Smooth muscle cell (in vitro differentiated cells): ENCODE measurements around the gene DLL4. TPM values are rescaled to one million over a fixed set of nuclear protein-coding genes. Genes with fewer than 3 reads are reported as not detected.

Source experiments
- DNase-seq: peaks from one replicate; lab custom pipeline; 2025; ENCODE audit not compliant: unreplicated experiment; lab: John Stamatoyannopoulos, UW
- H2AFZ ChIP-seq: fragments of 200-600 bp; sonication (generic); 2 replicates; pipeline ENCODE4 v1.6.0; 2016; ENCODE audit warnings: antibody characterized with exemption, low read depth, mild to moderate bottlenecking
- H3F3A ChIP-seq: fragments of 200-600 bp; sonication (generic); 2 replicates; pipeline ENCODE4 v1.6.0; 2017; ENCODE audit warnings: antibody characterized with exemption, low read depth
- H3K27ac ChIP-seq: fragments of 200-600 bp; sonication (generic); 2 replicates; pipeline ENCODE4 v1.5.1; 2016; ENCODE audit warnings: low read depth, mild to moderate bottlenecking
- H3K27me3 ChIP-seq: fragments of 200-600 bp; sonication (generic); 2 replicates; pipeline ENCODE4 v1.6.1; 2016; ENCODE audit warnings: low read depth, mild to moderate bottlenecking
- H3K36me3 ChIP-seq: fragments of 200-600 bp; sonication (generic); 2 replicates; pipeline ENCODE4 v1.5.1; 2016; ENCODE audit warnings: low read depth
- H3K4me1 ChIP-seq: fragments of 200-600 bp; sonication (generic); 2 replicates; pipeline ENCODE4 v1.5.1; 2016; ENCODE audit warnings: low read depth
- H3K4me2 ChIP-seq: fragments of 200-600 bp; sonication (generic); 2 replicates; pipeline ENCODE4 v1.6.0; 2016; ENCODE audit warnings: mild to moderate bottlenecking
- H3K4me3 ChIP-seq: fragments of 200-600 bp; sonication (generic); 2 replicates; pipeline ENCODE4 v1.5.1; 2016; ENCODE audit warnings: mild to moderate bottlenecking
- H3K79me2 ChIP-seq: fragments of 200-600 bp; sonication (generic); 2 replicates; pipeline ENCODE4 v1.6.0; 2016; ENCODE audit warnings: low read depth, mild to moderate bottlenecking
- H3K9ac ChIP-seq: fragments of 200-600 bp; sonication (generic); 2 replicates; pipeline ENCODE4 v1.6.0; 2016; ENCODE audit warnings: low read depth
- H3K9me3 ChIP-seq: fragments of 200-600 bp; sonication (generic); replicated peaks from 2 replicates; pipeline ENCODE4 v1.5.1; 2016; ENCODE audit warnings: low read depth
- H4K20me1 ChIP-seq: fragments of 200-600 bp; sonication (generic); 2 replicates; pipeline ENCODE4 v1.6.0; 2016; ENCODE audit warnings: low read depth
- CTCF ChIP-seq: fragments of 200-600 bp; sonication (generic); IDR thresholded peaks from 2 replicates; pipeline ENCODE4 v1.5.1; 2017; ENCODE audit warnings: borderline replicate concordance, mild to moderate bottlenecking, antibody characterized with exemption; ENCODE audit not compliant: insufficient read depth, poor library complexity, severe bottlenecking
- WGBS: methylation state at CpG from one replicate; pipeline ENCODE4 v1.1.7; 2016; ENCODE audit warnings: low lambda C conversion rate; 5-methylcytosine and 5-hydroxymethylcytosine counted together
- polyA plus RNA-seq: library from polyadenylated mRNA; unstranded; fragments of >200 nt; fragmentation: Nextera tagmentation; extraction: Ambion mirVana; gene quantifications from 2 replicates; pipeline ENCODE4 v1.2.1, GENCODE V29; 2016
- total RNA-seq: library from RNA; depleted of rRNA; stranded (reverse); fragments of >200 nt; gene quantifications from 2 replicates; pipeline ENCODE4 v1.2.3, GENCODE V29; 2014

The DLL4 gene
- total and polyA plus RNA-seq, 2 experiments from 2014 or later: not detected

- TF ChIP-seq CTCF: no peak
- no peak overlapping the region for H3K27ac ChIP-seq
- H3K9ac ChIP-seq: no peak overlapping the region
- no peaks in the 10 kb centered on the region for H3K36me3 ChIP-seq
- H3K4me2 ChIP-seq: no peak overlapping the region
- peaks cover 2% of the 10 kb centered on the region for H3K4me1 ChIP-seq
- no peaks in the 10 kb centered on the region for H3K79me2 ChIP-seq
- no peaks in the 10 kb centered on the region for H4K20me1 ChIP-seq
- H3K4me3 ChIP-seq: no peak overlapping the region
- H3K27me3 ChIP-seq: no peaks in the 10 kb centered on the region
- no peaks in the 10 kb centered on the region for H3F3A ChIP-seq
- no peak overlapping the region for H2AFZ ChIP-seq
- WGBS: 87% methylated on average over 13 of the region's 13 CpGs
- no peak for DNase-seq
- no peaks in the 10 kb centered on the region for H3K9me3 ChIP-seq
Observed at GRCh38 chr15:40964634-40965033, 35.5 kb downstream of the DLL4 start.

GRCh38 chr15:40968290-40969085 is 39.3 kb downstream of the DLL4 start:
- no peaks in the 10 kb centered on the region for H3F3A ChIP-seq
- H3K27me3 ChIP-seq: no peaks in the 10 kb centered on the region
- DNase-seq: no peak
- no peaks in the 10 kb centered on the region for H3K79me2 ChIP-seq
- no peaks in the 10 kb centered on the region for H3K9me3 ChIP-seq
- WGBS: 70% methylated on average over 7 of the region's 7 CpGs
- H3K27ac ChIP-seq: no peak overlapping the region
- H3K9ac ChIP-seq: no peak overlapping the region
- no peak overlapping the region for H2AFZ ChIP-seq
- no peak overlapping the region for H3K4me2 ChIP-seq
- H3K36me3 ChIP-seq: no peaks in the 10 kb centered on the region
- H3K4me3 ChIP-seq: no peak overlapping the region
- H4K20me1 ChIP-seq: no peaks in the 10 kb centered on the region
- no peaks in the 10 kb centered on the region for H3K4me1 ChIP-seq
- TF ChIP-seq CTCF: no peak

GRCh38 chr15:40969363-40969762 is 40.2 kb downstream of the DLL4 start:
- H3K27ac ChIP-seq: no peak overlapping the region
- no peak overlapping the region for H2AFZ ChIP-seq
- H3K9ac ChIP-seq: no peak overlapping the region
- no peaks in the 10 kb centered on the region for H3K9me3 ChIP-seq
- H3F3A ChIP-seq: no peaks in the 10 kb centered on the region
- 94% methylated on average over 8 of the region's 8 CpGs for WGBS
- H3K36me3 ChIP-seq: no peaks in the 10 kb centered on the region
- no peak overlapping the region for H3K4me2 ChIP-seq
- no peak for DNase-seq
- TF ChIP-seq CTCF: no peak
- no peaks in the 10 kb centered on the region for H3K4me1 ChIP-seq
- no peaks in the 10 kb centered on the region for H3K79me2 ChIP-seq
- H4K20me1 ChIP-seq: no peaks in the 10 kb centered on the region
- H3K27me3 ChIP-seq: no peaks in the 10 kb centered on the region
- H3K4me3 ChIP-seq: no peak overlapping the region

- no peak for TF ChIP-seq CTCF
- H3K9ac ChIP-seq: no peak overlapping the region
- no peak overlapping the region for H3K4me2 ChIP-seq
- H3F3A ChIP-seq: no peaks in the 10 kb centered on the region
- no peaks in the 10 kb centered on the region for H3K79me2 ChIP-seq
- 90% methylated on average over 4 of the region's 4 CpGs for WGBS
- H3K27me3 ChIP-seq: no peaks in the 10 kb centered on the region
- H3K9me3 ChIP-seq: no peaks in the 10 kb centered on the region
- no peaks in the 10 kb centered on the region for H3K36me3 ChIP-seq
- no peak overlapping the region for H2AFZ ChIP-seq
- no peaks in the 10 kb centered on the region for H4K20me1 ChIP-seq
- DNase-seq: no peak
- no peak overlapping the region for H3K27ac ChIP-seq
- H3K4me3 ChIP-seq: no peak overlapping the region
- H3K4me1 ChIP-seq: no peaks in the 10 kb centered on the region
Observed at GRCh38 chr15:40974879-40975278, 45.7 kb downstream of the DLL4 start.
